Sigmoid colon (tissue), 3 donors: ENCODE data around the gene PTPRU.

Experiments used
- CTCF ChIP-seq, 4 experiments: fragments of 450-650 bp in 3 of 4; fragments of 200-600 bp in 1 of 4; IDR thresholded peaks; one replicate each; pipeline ENCODE4 v1.5.1; 2016 to 2019; ENCODE audit warnings: antibody characterized with exemption in 4 of 4, mild to moderate bottlenecking in 3 of 4, moderate library complexity in 2 of 4
- POLR2A ChIP-seq, 2 donors: fragments of 450-650 bp; IDR thresholded peaks; one replicate each; pipeline ENCODE4 v1.6.1; 2016; ENCODE audit warnings: antibody characterized with exemption in 2 of 2, mild to moderate bottlenecking in 2 of 2, moderate library complexity in 2 of 2

DNA sequence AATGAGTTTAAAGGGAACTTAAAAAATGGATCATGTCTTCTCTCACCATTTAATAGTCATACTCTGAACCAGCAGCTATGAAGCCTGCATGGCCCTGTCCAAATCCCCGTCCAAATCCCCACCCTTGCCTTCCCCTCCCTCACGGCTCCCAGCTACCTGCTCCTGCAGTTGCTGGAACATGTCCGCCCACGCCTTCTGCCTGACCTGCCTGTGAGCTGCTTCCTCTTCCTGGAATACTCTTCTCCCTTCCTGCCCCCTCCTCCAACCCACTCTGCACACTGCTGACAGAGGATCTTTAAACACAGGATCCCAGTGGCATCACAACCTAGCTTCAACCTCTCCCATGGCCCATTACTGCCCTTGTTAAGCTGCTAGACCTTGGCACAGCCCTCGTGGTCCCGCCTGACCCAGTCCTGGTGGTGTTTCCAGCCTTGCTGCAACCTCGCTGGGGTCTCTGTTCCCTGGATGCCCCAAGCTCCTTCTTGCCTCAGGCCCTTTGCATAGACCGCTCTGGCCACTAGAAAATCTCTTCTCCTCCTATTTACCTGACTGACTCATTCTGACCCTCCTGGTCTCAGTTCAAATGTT is 118.3 kb downstream of the PTPRU start:
- TF ChIP-seq CTCF (IDR thresholded peaks at IDR 0.05) (no peak), POLR2A (IDR thresholded peaks at IDR 0.05) (no peak)
